HL-60/S4 treated with retinoic acid at 250 ng/mL for 4 days and 3 days (cell line): ENCODE measurements around the gene ARID1B.

Experiments used
- in situ Hi-C: fragments of 300-500 bp; cut with MboI; formaldehyde crosslinking; loops from 2 replicates; pipeline ENCODE4 v1.7.0; 2022; ENCODE audit warnings: low sequenced_read_pairs

The ARID1B gene

DNA sequence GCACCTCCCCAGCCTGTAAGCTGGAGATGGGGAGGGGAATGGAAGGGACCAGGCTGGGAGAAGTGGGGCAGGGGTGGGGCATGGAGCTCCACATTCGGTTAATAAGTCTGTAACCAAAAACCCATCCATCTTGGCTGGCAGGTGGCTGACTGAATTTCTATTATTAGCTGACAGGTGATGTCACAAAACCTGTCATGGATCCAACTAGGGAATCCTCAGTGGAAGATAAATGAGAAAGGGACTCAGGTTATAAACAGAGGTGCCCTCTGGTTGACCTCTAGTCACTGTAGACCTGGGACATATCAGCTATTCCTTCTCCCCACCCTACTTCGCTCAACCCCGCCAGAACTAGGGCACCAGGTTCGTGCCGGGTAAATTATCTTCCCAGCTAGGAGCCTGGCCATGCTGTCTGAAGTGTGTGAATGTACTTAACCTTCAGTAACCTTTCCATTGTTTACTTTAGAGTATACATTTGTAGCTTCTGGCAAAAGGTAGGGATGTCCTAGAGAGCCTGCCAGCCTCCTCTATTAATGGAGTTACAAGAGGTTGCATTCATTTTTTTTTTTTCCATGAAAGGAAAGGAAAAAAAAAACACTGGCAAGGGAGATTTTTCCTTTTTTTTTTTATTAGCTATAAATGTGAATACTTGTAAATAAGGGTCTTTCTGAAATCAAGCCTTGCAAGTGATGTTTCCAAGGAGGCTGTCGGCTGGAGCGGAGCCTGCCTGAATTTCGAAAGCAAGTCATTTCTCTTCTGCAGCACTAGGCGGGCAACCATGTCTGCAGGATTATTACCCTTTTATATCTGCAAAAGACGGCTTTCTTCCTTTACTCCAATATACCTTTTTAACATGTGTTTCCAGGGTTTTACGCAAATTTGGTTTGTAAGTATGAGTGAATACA lies 410.3 kb downstream of the ARID1B start:
- in situ Hi-C loops: no loop called here

GRCh38 chr6:157188213-157188612 lies 411.0 kb downstream of the ARID1B start:
- in situ Hi-C loops: no loop called here

DNA sequence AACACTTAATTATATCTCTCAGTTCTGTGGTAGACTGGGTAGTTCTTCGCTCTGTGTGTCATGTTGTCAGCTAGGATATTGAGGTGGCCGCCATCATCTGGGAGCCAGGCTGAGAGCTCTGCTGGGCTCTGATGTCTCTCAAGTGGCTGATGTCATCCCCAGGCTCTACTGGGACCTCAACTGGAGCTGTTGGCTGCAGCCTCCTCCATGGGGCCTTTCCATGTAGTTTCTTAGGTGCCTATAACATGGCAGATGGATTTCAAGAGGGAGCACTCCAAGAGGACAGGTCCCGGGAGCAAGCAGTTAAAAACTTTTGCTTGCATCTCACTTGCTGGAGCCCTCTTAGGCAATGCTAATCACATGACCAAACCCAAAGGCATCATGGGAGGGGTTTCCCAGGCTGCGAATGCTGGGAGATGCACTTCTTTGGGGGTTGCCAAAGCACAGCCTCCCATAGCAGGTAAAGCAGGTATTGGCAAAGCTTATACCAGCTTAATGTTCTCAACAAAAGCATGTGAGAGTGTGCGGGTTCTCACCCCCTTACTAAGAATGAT lies 416.3 kb downstream of the ARID1B start:
- in situ Hi-C loops: no loop called here

DNA sequence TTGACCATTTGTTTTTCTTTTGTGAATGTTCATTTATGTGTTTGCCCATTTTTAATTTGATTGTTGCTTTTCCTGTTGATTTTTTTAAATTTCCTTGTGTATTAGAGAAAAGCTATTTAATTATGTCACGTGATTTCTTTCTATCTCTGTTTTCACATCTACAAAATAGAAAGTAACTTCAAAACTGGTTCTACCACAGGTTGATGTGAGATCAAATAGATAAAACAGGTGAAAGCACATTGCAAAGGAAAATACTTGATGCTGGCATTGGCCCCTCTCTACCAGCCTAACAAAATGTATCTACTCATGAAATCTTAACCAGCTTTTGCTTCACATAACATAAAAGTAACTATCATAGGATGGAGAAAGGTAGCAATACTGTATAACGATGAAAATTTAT lies 416.9 kb downstream of the ARID1B start:
- in situ Hi-C loops: no loop called here

GRCh38 chr6:157194643-157195042 lies 417.5 kb downstream of the ARID1B start:
- in situ Hi-C loops: no loop called here

GRCh38 chr6:157196391-157196790 lies 419.2 kb downstream of the ARID1B start:
- in situ Hi-C loops: no loop called here

- in situ Hi-C loops: no loop called here
Measured at GRCh38 chr6:157198425-157199279, 421.5 kb downstream of the ARID1B start.

GRCh38 chr6:157200117-157200516 lies 422.9 kb downstream of the ARID1B start:
- in situ Hi-C loops: no loop called here

- in situ Hi-C loops: no loop called here
Measured at GRCh38 chr6:157200611-157201010, 423.4 kb downstream of the ARID1B start.

DNA sequence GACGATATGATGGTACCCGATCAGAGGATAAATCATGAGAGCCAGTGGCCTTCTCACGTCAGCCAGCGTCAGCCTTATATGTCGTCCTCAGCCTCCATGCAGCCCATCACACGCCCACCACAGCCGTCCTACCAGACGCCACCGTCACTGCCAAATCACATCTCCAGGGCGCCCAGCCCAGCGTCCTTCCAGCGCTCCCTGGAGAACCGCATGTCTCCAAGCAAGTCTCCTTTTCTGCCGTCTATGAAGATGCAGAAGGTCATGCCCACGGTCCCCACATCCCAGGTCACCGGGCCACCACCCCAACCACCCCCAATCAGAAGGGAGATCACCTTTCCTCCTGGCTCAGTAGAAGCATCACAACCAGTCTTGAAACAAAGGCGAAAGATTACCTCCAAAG lies 423.9 kb downstream of the ARID1B start:
- in situ Hi-C loops: no loop called here

- in situ Hi-C loops: no loop called here
Measured at GRCh38 chr6:157203312-157203744, 426.1 kb downstream of the ARID1B start.

DNA sequence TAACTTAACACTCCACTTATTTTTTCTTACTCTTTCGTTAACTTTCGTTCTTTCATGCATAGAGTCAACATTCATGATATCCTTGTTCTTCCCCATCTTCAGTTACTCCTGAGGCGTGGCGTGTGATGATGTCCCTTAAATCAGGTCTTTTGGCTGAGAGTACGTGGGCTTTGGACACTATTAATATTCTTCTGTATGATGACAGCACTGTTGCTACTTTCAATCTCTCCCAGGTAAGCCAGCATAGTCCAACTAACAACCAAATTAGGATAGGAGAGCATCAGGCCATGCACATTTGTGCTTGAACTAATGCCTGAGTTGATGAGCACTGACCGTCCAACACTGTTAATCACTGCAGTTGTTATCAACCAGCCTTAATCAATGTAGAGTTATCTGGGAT lies 426.6 kb downstream of the ARID1B start:
- in situ Hi-C loops: no loop called here

- in situ Hi-C loops: no loop called here
Measured at GRCh38 chr6:157205473-157206358, 428.5 kb downstream of the ARID1B start.

- in situ Hi-C loops: no loop called here
Measured at GRCh38 chr6:157206359-157206815, 429.2 kb downstream of the ARID1B start.

- in situ Hi-C loops: no loop called here
Measured at GRCh38 chr6:157207521-157208076, 430.4 kb downstream of the ARID1B start.

DNA sequence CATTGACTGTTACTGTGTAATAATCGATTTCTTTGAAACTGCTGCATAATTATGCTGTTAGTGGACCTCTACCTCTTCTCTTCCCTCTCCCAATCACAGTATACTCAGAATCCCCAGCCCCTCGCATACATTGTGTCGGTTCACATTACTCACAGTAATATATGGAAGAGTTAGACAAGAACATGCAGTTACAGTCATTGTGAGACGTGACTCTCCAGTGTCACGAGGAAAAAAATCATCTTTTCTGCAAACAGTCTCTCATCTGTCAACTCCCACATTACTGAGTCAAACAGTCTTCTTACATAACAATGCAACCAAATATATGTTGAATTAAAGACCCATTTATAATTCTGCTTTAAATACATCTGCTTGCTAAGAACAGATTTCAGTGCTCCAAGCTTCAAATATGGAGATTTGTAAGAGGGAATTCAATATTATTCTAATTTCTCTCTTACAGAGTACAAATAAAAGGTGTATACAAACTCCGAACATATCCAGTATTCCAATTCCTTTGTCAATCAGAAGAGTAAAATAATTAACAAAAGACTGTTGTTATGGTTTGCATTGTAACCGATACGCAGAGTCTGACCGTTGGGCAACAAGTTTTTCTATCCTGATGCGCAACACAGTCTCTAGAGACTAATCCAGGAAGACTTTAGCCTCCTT lies 432.8 kb downstream of the ARID1B start:
- in situ Hi-C loops: no loop called here

GRCh38 chr6:157210954-157211353 lies 433.8 kb downstream of the ARID1B start:
- in situ Hi-C loops: no loop called here

DNA sequence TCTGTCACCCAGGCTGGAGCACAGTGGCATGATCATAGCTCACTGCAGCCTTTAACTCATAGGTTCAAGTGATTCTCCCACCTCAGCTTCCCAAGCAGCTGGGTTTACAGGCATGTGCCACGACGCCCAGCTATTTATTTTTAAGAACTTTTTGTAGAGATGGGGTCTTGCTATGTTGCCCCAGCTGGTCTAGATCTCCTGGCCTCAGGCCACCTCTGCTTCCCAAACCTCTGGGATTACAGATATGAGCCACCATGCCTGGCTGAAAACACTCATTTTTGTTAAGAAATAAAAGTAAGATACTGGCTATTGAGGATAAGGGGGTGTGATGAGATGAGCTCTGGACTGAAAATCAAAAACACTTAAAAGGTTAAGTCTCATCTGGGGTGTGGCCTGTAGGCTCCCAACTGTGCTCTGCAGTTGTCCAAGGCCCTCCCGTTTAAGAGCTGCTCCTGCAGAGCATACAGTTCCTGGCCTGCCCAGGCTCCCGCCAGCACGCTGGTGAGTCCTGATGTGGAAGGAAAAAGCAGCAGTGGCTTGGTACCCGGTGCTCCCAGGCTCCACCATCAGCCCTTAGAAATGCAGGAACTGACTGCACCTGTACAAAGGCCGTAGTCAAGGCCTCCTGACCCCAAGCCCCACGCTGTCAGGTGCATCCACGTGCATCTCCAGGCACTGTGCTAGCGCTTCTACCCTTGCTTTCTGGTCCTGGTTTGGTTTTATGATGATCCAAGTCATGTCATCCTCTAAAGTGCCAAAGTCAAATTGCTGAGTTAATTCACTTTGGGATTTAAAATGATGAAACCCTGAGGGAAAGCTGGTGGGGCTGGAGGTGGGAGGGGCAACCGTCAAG lies 434.7 kb downstream of the ARID1B start:
- in situ Hi-C loops: no loop called here

GRCh38 chr6:157213426-157213825 lies 436.2 kb downstream of the ARID1B start:
- in situ Hi-C loops: no loop called here
